ENCODE results near the gene RAVER1. TPM values are rescaled to one million over a fixed set of nuclear protein-coding genes. Genes with fewer than 3 reads are reported as not detected.
A peak's percentile ranks its signal among the peaks of the same experiment; 100 is the strongest.

Gene RAVER1
- total and polyA plus RNA-seq, 9 of the 15 experiments (the other 6 are each of a cell fraction or from before 2014, with no cell fraction given) = 0.06 to 113 (median 7.0) TPM

DNA sequence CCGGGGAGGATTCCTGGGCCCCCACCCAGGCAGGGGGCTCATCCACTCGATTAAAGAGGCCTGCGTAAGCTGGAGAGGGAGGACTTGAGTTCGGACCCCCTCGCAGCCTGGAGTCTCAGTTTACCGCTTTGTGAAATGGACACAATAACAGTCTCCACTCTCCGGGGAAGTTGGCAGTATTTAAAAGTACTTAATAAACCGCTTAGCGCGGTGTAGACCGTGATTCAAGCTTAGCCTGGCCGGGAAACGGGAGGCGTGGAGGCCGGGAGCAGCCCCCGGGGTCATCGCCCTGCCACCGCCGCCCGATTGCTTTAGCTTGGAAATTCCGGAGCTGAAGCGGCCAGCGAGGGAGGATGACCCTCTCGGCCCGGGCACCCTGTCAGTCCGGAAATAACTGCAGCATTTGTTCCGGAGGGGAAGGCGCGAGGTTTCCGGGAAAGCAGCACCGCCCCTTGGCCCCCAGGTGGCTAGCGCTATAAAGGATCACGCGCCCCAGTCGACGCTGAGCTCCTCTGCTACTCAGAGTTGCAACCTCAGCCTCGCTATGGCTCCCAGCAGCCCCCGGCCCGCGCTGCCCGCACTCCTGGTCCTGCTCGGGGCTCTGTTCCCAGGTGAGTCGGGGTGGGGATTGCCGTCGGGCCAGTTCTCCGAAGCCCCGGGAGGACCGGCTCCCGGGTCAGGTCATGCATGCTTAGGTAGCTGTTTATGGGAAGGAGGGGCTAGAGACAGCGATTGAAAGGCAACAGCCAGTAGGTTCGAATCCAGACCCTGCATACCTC, 62.5 kb downstream of the RAVER1 start, which contains the start of gene ICAM1 (continued):
- TF ChIP-seq, protein P1, sequence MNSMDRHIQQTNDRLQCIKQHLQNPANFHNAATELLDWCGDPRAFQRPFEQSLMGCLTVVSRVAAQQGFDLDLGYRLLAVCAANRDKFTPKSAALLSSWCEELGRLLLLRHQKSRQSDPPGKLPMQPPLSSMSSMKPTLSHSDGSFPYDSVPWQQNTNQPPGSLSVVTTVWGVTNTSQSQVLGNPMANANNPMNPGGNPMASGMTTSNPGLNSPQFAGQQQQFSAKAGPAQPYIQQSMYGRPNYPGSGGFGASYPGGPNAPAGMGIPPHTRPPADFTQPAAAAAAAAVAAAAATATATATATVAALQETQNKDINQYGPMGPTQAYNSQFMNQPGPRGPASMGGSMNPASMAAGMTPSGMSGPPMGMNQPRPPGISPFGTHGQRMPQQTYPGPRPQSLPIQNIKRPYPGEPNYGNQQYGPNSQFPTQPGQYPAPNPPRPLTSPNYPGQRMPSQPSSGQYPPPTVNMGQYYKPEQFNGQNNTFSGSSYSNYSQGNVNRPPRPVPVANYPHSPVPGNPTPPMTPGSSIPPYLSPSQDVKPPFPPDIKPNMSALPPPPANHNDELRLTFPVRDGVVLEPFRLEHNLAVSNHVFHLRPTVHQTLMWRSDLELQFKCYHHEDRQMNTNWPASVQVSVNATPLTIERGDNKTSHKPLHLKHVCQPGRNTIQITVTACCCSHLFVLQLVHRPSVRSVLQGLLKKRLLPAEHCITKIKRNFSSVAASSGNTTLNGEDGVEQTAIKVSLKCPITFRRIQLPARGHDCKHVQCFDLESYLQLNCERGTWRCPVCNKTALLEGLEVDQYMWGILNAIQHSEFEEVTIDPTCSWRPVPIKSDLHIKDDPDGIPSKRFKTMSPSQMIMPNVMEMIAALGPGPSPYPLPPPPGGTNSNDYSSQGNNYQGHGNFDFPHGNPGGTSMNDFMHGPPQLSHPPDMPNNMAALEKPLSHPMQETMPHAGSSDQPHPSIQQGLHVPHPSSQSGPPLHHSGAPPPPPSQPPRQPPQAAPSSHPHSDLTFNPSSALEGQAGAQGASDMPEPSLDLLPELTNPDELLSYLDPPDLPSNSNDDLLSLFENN (IDR thresholded peaks at IDR 0.05; ENCODE audit: low read depth in 2 of 2, low read length in 2 of 2) = no peak
- TF ChIP-seq ZBTB1 (CRISPR knock-in tag; IDR thresholded peaks at IDR 0.05; ENCODE audit: borderline replicate concordance, low read depth) = peak; percentile 46; the same call in 1 of the 2 replicates
- TF ChIP-seq XRCC4 (IDR thresholded peaks at IDR 0.05; ENCODE audit: extremely low read depth, insufficient read depth, insufficient read length) = no peak
- no peak for TF ChIP-seq RBM39 (optimal IDR thresholded peaks at IDR 0.05; ENCODE audit: low read depth, low read length)
- no peak for TF ChIP-seq SIRT6 (IDR thresholded peaks at IDR 0.05; ENCODE audit: low read depth, low read length)
- TF ChIP-seq, protein P2, sequence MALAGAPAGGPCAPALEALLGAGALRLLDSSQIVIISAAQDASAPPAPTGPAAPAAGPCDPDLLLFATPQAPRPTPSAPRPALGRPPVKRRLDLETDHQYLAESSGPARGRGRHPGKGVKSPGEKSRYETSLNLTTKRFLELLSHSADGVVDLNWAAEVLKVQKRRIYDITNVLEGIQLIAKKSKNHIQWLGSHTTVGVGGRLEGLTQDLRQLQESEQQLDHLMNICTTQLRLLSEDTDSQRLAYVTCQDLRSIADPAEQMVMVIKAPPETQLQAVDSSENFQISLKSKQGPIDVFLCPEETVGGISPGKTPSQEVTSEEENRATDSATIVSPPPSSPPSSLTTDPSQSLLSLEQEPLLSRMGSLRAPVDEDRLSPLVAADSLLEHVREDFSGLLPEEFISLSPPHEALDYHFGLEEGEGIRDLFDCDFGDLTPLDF (CRISPR knock-in tag; IDR thresholded peaks at IDR 0.05) = peak; percentile 83; the same call in 1 of the 2 replicates
- TF ChIP-seq DACH1 (IDR thresholded peaks at IDR 0.05; ENCODE audit: partially characterized antibody) = no peak
- peak; percentile 60; the same call in 1 of the 2 replicates for TF ChIP-seq CTBP1 (IDR thresholded peaks at IDR 0.05; ENCODE audit: borderline replicate concordance)
- TF ChIP-seq TFAM (CRISPR knock-in tag; conservative IDR thresholded peaks at IDR 0.05) = no peak
- 0 out of 2 replicates have a peak, but pooled peaks have one; percentile 11 for TF ChIP-seq SMARCA4 (IDR thresholded peaks at IDR 0.05)
- TF ChIP-seq, protein P3, sequence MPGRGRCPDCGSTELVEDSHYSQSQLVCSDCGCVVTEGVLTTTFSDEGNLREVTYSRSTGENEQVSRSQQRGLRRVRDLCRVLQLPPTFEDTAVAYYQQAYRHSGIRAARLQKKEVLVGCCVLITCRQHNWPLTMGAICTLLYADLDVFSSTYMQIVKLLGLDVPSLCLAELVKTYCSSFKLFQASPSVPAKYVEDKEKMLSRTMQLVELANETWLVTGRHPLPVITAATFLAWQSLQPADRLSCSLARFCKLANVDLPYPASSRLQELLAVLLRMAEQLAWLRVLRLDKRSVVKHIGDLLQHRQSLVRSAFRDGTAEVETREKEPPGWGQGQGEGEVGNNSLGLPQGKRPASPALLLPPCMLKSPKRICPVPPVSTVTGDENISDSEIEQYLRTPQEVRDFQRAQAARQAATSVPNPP (IDR thresholded peaks at IDR 0.05; ENCODE audit: borderline replicate concordance, insufficient read depth, insufficient read length) = no peak
- no peak for TF ChIP-seq RHOXF2B (CRISPR knock-in tag; conservative IDR thresholded peaks at IDR 0.05)
- TF ChIP-seq ZNF347 (CRISPR knock-in tag; IDR thresholded peaks at IDR 0.05; ENCODE audit: low read depth) = no peak
- TF ChIP-seq SRF (CRISPR knock-in tag; IDR thresholded peaks at IDR 0.05) = 0 out of 4 replicates have a peak, but pooled peaks of 1 of the 2 experiments have one; percentile 31
- TF ChIP-seq CCAR2 (IDR thresholded peaks at IDR 0.05; ENCODE audit: low read depth, low read length) = no peak
- no peak for TF ChIP-seq ZNF3 (CRISPR knock-in tag; IDR thresholded peaks at IDR 0.05)
- no peak for TF ChIP-seq TCF3 (CRISPR knock-in tag; IDR thresholded peaks at IDR 0.05)
- TF ChIP-seq ZNF57 (CRISPR knock-in tag; IDR thresholded peaks at IDR 0.05) = no peak
- TF ChIP-seq ZNF143 (CRISPR knock-in tag; IDR thresholded peaks at IDR 0.05) = no peak
- TF ChIP-seq ZNF75A (CRISPR knock-in tag; IDR thresholded peaks at IDR 0.05) = no peak
- TF ChIP-seq NRF1 (conservative IDR thresholded peaks at IDR 0.05 in 1 of 2, IDR thresholded peaks at IDR 0.05 in 1 of 2) = no peak
- TF ChIP-seq OTX1 (CRISPR knock-in tag; IDR thresholded peaks at IDR 0.05) = no peak
- no peak for TF ChIP-seq HIVEP1 (CRISPR knock-in tag; IDR thresholded peaks at IDR 0.05)

Measured in K562 (cell line).